ENCODE measurements around the gene ITGB2.
"Not testable (repeated sequence)": the region's sequence is repeated elsewhere in the genome, so short reads cannot be mapped to it uniquely, and the experiment has no call there.

Gene ITGB2

DNA sequence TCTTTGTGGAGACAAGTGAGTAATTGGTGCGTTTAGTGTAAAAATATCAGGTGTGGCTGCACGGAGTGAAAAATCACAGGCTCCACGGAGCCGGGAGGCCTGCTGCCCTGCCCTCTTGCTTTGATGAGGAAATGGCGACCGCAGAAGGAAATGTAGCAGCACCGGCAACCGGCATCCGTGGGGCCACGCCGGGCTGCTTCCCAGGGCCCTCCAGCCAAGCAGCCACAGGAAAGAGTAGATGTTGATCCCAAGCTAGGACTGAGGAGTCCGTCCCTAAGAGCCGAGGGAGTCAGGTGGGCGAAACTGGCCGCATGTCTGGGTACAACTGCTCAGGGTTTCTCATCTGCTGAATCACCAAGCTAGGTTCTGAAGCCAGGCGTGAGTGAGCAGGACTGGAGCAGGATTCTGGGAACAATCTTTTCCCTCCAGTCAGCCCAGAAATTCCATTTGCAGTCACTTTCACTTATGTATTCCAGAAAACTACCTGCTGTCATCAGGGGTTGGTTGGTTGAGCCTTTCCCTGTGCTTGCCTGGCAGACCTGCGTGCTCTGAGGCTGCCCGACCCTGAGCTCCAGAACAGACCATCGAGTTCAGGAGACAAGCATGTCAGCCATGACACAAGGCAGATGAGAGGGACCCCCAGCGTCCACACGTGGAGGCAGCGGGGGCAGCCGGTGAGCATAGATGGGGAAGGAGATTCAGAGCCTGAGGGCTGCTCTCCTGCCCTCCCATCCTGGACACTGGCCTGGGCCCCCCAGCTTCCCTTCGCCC lies 5.8 kb upstream of the ITGB2 start:
- peak in 1 of 4 experiments; percentile 28 for DNase-seq

DNA sequence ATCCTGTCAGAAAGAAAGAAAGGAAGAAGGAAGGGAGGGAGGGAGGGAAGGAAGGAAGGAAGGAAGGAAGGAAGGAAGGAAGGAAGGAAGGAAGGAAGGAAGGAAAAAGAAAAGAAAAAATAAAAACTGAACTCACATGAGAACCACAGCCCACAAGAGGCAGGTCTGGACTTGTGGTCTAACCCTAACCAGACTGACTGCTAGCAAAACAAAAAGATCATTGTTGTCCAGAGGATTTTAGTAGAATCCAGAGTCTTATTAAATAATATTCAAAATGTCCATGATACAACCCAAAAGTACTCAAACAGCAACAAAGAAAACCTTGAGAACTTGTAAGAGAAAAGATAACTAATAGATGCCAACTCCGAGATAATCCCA lies 4.7 kb upstream of the ITGB2 start:
- DNase-seq, result no peak

DNA sequence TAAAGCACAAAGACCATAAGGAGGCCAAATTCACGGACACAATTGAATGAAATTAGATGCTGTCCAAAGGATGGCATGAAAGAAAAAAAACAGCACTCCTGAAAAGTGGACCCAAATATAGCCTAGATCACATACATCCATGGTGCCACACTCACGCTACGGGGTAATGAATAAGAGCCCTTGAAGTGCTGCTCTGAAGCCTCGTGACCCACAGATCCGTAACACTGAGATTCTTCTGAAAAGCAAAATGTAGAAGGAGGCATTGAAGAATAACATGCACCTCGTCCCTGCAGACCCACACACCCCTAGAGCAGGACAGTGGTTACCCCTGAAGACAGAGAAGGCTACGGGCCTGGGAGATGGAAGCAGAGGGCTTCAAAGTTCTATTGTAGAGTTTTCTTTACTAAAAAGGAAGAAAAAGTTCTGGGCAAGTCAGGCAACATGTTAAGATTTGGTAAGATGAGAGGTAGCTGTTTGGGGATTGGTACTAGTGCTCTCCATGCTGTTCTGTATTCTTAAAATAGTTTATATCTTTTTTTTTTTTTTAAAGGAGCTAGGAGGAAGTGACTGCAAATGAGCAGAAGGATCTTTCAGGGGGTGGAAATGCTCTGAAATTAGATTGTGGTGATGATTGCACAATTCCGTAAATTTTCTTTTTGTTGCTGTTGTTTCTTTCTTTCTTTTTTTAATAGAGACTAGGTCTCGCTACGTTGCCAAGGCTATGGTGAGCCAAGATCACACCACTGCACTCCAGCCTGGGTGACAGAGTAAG lies 4.1 kb upstream of the ITGB2 start:
- no peak for DNase-seq

DNA sequence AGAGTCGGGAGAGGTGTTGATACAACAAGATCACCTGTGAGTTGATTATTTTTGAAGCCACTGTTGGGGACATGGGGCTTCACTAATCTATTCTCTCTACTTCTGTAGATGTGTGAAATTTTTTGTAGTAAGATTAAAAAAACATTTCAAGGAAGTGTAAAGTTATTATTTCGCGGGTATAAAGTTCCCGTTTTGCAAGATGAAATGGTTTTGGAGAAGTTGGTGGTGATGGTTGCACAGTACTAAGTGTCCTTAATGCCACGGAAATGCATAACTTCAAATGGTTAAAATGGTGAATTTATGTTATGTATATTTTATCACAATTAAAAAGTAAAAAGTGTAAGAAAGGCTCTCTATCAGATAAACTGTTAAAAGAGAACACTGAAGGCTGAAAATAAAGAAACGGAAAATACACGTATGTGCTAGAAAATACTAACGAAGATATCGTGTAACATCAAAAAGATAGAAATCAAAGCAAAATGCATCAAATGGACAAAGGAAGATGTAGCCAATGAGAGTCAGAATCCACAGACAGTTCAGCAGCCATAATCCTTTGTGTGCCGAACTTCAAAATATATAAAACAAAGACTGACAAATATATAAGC lies 2.9 kb upstream of the ITGB2 start:
- no peak for DNase-seq

DNA sequence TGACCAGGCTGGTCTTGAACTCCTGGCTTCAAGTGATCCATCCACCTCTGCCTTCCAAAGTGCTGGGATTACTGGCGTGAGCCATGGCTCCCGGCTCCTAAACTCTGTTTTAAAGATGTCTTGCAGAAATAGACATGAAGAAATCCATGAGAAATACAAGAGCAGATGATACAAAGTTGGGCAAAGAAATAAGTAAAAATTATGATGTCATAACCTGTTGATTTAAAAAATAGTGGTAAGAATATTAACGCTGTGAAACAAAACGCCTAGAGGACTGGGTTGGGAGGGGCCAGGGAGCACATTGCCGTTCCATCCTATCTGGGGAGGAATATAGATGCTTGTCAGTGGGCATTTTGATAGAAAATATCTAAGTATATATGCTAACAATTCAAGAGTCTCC lies 1.2 kb upstream of the ITGB2 start:
- DNase-seq, result no peak

DNA sequence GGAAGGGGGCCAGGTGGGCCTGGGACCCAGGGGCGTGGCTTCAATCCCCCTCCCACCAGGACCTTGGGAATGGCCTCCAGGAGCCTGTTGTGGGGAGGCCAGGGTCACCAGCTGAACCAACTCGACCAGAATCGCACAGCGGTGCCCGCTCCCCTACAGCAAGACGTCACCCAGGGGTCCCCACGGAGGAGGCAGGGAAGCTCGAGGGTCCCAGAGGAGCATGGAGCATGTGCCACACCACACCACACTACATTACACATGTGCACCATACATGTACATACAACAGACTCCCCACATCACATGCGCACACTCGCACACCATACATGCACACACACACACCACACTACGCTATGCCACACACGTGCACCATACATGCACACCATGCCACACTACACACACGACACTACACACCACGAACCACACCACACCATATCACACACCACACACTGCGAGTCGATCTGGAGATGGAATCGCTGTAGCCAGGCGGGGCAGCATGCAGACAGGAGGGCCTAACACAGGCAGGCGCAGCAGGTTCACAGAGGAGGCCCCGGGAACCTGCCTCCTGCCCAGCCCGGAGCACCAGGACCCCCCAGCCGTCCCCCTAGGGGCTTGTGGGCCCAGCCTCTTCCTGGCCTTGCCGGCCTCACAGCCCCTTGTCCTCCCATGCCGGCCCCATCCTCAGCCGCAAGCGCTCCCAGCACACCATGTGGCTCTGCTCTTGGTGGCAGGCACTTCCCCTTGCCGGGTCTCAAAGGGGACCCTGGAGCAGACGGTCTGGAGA lies 596 bp downstream of the ITGB2 start:
- no peak for DNase-seq

DNA sequence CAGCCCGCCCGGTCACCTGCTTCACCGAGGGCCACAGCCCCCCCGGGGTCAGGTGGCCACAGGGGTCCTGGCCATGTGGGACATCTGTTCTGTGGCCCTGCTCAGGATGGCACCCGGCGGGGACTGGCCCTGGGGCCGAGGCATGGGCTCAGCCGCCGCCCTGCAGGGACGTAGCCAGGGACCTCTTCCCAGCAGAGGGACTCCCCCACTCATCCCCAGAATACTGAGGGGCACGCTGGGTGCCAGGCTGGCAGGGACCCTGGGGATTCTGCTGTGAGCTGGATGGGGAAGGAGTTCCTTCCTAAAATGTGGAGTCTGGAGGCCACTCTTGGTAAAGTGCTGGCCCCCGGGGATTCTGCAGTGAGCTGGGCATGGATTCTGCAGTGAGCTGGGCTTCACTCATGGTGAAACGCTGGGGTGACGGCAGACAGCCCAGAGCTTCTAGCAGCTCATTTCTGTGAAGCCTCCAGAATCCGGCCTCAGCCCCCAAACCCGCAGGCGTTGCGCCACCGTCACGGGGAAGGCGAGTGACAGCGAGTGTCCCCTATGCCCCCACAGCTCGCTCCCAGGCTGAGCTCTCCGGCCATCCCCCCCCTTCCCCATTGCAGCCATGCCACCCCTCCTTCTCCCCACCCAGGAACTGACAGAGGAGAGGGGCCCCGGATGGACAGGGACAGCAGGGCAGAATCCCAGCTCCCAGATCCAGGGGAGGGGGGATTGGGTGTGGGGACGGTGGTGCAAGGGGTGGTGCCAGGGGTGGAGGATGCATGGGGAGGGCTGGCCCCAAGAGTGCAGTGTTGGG lies 1.4 kb downstream of the ITGB2 start:
- DNase-seq, result no peak

DNA sequence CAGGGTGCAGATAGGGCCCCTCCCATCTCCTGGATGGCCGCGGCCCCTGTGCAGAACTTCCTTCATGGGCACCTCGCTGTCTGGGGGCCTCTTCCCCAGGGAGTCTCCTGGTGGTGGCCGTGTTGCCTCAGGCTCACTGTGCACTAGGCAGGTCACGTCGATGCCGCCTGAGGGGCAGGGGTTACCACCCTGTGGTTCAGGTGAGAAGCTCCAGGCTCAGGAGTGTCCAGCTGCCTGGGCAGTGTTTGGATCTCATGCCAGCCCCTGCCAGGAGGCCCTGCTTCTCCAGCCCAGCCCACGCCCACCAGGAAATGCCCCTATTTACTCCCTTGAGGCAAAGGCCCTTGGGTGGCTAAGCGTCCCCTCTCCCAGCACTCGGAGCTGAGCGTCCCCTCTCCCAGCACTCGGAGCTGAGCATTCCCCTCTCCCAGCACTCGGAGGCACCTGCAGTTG lies 2.1 kb downstream of the ITGB2 start:
- no peak for DNase-seq

DNA sequence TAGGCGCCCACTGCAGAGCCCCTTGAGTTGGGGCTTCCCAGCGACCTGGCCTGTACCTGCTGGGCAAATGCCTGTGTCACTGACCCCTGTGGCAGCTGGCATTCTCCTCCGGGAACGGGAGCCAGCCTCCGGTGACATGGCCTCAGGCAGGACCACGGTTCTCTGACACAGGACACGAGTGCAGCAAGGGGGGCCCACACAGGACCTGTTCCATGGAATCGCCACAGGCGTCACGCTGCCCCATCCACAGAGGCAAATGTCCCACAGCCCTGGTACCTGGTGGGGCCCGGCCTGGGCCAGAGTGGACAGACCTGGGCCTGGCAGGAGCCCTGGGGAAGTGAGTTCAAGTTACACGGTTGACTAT lies 2.6 kb downstream of the ITGB2 start:
- DNase-seq, result no peak

DNA sequence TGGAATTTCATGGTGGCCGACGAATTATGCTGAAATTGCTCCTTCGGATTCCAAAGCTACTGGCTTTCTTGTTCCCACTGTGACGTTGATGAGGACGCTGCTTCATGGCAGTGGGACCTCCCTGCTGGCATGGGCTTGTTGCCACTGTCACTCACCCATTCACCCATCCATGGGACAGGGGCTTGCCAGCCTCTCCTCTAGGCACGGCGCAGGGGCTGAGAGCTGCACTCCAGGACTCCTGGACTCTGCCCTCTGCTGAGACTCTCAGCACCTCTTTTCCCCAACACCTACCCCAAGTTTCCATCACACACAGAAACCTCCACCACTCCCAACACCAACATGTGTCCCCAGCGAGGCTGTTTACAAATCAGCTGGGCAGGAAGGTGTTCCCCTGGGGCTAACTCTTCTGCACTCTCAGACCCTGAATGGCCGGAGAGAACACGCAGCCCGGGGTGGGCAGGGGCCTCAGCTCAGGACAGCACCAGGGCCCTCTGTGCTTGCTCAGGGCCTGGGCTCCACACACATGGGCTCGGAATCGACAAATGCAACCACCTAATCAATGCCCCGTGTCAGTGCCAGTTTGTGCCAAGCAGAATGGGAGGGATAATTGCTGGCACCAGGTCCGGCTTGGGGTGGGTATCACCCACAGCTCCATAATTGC lies 3.1 kb downstream of the ITGB2 start:
- DNase-seq, result no peak

DNA sequence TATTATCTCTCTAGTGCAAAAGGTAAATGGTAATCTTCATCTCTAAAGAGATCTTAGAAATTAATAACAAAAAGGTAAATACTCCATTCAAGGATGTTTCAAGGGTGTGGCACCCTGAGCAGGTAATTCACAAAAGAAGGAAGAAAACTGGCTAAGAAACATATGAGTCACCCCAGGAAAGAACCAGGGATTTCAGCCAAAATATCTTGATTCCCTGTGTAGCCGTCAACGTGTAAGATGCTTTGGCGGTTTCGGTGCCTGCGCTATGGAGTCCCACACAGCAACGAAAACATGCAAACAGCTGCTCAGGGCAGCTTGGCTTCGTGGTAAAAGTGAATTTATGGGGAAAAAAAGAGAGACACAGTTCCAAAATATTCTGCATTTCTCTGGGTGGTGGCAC lies 3.7 kb downstream of the ITGB2 start:
- DNase-seq, result no peak

DNA sequence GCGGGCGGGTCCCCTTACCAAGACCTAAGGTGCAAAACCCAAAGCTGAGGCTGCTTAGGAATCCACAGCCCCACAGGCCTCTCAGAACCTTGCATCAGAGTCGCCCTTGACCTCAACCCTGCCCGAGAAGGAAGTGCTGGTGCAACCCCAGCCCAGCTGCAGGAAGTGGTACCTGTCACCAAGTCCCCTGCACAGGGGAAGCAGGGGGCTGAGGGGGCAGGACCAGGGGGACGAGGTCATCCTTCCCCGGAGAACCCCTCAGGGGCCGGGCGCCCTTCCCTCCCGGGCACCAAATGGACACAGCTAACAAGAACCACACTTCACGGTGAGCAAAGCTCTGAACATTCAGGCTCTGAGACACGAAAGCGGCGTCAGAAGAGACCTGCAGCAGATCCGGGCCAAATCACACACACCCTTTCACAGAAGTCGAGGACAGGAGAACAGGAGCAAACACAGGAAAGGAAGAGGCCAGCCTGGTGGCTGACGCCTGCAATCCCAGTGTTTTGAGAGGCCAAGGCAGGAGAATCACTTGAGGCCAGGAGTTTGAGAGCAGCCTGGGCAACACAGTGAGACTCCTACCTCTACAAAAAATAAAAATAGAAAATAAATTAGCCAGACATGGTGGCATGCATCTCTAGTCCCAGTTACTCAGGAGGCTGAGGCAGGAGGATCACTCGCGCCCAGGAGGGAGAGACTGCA lies 6.4 kb downstream of the ITGB2 start:
- peak in 2 of 4 experiments; percentile 20 to 31 for DNase-seq

DNA sequence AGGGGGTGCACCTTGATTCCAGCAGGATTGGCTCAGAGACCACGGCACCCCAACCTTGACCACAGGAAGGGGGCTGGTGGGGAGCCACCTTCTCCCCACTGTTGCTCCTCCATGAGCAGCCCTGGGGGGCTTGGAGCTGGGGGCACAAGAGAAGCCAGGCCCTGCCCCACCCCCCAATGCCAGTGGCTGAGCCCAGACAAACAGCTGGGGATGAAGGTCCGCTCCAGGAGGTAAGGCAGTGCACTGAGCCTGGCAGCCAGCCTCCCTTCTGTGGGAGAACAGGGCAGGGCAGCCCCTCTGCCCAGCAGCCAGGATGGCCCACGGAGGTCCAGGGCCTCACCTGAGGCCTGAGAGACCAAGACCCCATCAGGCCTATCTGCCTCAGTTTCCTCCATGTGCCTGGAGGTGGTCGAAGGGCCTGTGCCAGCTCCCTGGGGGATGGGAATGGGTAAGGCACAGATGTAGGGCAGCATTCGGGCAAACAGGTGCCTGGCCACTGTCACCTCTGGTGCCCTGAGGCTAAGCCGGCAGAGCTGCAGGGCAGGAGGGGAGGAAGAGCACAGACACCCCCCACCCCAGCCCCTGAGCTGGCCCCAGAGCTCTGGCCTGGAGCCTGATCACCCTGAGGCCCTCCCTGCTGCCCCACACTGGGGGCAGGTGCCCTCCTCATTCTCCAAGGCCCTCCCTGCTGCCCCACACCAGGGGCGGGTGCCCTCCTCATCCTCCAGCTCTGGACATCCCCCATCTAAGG lies 7.1 kb downstream of the ITGB2 start:
- DNase-seq, result no peak

DNA sequence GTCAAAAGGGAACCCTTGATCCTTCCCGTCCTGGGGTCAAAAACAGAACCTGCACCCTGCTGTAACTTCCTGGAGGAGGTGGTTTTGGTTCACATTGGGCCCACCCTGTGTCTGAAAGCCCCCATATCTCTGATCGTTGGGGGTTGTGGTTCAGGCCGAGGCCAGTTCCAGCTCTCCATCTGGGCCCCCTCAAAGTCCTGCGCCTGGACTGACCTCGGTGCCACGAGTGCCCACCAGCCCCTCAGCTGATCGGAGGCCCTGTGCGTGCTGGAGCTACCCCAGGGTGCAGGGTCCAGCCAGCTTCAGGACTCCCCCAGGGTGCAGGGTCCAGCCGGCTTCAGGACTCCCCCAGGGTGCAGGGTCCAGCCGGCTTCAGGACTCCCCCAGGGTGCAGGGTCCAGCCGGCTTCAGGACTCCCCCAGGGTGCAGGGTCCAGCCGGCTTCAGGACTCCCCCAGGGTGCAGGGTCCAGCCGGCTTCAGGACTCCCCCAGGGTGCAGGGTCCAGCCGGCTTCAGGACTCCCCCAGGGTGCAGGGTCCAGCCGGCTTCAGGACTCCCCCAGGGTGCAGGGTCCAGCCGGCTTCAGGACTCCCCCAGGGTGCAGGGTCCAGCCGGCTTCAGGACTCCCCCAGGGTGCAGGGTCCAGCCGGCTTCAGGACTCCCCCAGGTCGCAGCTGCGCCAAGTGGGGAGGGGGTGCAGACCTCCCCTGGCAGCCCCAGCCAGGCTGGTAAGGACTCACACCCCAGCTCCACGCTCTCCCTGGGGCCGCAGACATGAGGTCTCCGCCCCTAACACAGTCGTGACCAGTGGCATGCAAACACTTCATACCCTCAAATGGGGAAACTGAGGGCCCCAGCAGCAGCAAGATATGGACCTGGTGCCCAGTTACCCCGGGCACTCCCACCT lies 7.9 kb downstream of the ITGB2 start:
- not testable (repeated sequence) for DNase-seq

DNA sequence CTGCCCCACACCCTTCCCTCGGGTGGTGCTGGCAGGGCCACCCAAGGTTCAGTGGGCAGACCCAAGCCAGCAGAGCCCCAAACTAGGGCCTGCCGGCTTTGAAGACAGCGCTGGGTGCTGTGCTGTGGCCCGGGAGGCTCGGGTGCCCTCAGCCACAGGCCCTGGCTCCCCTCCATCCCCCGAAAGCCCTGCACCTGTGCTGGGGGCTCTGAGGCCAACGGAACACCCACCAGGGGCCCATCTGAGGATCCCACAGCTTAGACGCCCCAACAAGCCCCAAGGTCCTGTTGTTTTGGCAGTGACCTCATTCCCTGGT lies 8.6 kb downstream of the ITGB2 start:
- no peak for DNase-seq

DNA sequence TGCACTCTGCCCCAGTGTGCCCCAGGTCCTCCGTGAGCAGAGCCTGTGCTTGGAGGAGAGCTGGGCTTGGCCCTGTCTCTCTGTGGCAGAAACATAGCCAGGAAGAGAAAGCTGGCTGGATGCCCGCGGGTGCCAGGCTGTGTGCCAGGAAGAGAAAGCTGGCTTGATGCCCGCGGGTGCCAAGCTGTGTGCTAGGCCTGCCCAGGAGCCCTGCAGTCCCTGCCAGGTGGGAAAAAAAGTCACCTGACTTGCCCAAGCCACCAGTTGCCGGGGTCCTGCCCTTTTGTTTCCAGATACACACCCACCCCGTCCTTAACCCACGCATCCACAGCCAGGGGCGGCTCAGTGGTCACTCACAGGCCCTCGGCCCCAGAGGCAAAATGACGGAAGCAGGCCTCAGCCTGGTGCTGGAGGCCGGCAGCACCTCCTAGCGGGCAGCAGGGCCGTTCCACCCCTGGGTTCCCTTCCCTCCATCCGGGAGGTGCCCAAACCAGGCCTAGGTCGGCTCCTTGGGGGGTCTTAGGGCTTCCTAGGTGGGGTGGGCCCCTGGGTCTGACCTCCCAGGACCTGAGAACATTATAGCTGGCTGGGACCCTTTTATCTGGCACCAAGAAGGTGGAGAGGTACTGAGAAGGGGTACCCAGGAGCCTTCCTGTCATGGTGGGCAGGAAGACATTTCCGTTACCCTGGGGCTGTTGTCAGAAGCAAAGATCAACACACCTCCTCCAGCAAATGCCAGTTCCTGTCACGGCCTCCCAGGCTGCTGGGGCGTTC lies 9.1 kb downstream of the ITGB2 start:
- peak in 2 of 4 experiments; percentile 38 to 39 for DNase-seq

DNA sequence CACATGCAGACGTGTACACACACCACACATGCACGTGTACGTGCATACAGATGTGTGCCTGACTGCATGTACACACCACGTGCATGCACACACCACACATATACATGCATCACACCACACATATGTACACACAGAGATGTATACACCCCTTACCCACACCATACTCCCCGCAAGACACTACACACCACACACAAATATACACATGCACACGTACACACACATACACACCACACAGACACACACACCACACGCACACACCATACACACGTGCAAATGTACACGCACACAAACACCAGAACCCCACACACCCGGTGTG lies 9.7 kb downstream of the ITGB2 start:
- no peak for DNase-seq

DNA sequence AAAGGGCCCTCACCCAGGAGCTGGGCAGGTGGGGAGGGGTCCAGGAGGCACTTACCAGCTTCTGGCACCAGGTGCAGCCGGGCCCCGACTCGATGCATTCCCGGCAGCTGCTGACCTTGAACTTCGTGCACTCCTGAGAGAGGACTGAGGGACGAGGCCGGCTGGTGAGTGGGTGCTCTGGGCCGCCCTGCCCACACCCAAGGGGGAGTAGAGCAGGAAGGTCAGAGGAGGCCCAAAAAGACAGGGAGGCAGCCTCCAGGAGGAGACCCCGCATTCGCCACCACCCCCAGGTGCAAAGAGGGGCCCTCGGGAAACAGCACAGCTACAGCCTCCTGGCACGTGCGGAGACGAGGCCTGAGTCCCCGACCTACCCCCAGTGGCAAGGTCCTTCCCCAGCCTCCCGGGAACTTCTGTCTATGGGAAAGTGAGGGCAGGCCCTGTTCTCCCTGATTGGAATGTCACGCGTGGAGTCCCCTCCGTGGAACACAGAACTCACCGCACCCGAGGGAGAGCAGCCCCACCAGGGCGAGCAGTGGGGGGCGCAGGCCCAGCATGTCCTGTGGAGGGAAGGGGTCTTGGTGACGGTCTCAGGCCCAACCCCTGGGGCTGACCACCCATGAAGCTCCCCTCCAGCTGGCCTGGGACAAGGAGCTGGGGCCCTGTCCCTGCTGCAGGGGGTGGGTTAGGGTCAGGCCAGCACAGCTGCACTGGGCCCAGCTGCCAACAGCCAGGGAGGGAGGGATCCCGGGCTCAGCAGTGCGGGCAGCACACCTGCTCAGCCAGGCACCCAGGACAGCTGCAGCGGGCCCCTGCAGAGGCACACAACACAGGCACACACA lies 10.3 kb downstream of the ITGB2 start:
- DNase-seq, result no peak
